ENCODE measurements around the gene MLLT10.

MLLT10 gene

GRCh38 chr10:21655236-21655635, 121.2 kb downstream of the MLLT10 start:
- no peak for DNase-seq

DNA sequence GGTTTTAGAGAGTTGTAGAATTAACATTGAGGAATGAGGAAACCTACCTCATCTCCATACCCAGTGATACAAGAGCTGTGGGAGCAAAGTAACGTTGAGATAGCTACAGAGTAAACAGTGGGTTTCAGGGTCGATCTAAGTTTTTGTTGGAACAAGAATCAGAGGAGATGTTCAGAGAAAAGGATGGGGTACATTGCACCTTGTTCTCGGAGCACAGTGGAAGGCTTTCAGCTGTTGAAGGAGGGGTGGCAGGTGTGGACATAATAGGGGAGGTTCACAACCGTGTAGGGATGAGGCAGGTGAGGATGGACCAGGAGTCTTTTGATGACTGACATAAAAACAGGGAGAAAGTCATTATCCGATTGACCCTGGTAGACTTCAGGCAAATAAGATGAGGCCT, 121.7 kb downstream of the MLLT10 start:
- DNase-seq, result no peak

DNA sequence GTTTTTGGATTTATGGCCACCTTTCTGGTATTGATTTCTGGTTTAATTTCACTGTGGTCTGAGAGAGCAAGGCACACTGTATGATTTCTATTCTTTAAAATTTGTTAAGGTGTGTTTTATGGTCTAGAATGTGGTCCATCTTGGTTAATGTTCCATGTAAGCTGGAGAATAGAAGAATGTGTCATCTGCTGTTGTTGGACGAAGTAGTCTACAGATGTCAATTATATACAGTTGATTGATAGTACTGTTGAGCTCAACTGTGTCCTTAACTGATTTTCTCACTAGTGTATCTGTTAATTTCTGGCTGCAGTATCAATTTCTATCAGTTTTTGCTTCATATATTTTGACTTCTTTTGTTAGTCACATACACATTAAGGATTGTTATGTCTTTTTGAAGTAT, 127.1 kb downstream of the MLLT10 start:
- no peak for DNase-seq

DNA sequence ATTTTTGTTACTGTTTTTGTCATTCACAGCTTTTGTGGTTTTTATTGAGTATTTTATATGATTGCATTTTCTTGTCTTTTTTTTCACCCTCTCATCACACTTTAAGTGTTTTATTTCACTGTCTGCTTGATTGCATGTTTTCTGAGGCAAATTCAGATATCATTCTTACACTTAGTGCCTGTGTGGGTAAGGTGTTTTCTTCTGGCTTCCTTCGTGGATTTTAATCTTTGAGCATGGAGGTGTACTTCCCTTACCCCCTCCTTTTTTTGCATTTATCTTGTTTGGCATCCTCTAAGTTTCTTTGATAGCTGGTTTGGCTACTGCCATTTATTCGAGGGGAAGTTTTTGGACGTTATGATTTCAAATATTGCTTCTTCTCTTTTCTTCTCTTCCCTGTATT, 127.9 kb downstream of the MLLT10 start:
- DNase-seq, result no peak

- DNase-seq, result no peak
Measured at GRCh38 chr10:21662635-21663034, 128.6 kb downstream of the MLLT10 start.

DNA sequence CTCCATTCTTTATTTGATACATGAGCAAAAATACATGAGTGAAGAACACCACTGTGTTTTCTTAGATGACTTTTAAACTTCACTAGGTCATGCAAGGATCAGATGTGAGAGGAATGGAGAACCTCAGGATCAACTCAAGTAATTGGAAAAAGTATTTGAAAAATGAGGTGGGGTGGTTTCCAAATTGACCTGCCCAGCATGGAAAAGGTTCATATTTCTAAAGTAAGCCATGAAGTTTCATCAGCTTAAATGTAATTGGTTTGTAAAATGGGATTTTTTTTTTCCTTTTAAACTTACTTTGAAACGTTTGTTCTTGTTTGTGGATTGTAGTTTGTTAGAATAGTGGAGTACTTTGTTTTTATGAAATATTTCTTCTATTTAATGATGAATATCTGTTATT, 134.8 kb downstream of the MLLT10 start:
- DNase-seq, result no peak

GRCh38 chr10:21670391-21670790, 136.4 kb downstream of the MLLT10 start:
- DNase-seq, result no peak

GRCh38 chr10:21673668-21674067, 139.6 kb downstream of the MLLT10 start:
- DNase-seq, result no peak

- DNase-seq, result no peak
Measured at GRCh38 chr10:21675157-21675796, 141.2 kb downstream of the MLLT10 start.

DNA sequence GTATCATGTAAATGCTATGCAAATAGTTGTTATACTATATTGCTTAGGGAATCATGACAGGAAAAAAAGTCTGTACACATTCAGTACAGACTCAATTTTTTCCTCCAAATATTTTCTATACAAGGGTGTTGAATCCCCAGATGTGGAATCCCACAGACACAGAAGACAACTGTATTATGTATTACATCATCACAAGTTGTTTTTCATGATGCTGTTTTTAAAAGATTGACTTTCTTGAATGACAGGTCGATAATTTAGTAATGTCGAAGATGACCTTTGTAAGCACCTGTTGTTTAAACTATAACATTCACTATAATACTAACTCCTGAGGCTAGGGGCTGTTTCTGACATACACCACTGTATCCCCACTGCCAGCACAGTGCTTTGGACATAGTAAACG, 143.5 kb downstream of the MLLT10 start:
- no peak for DNase-seq

DNA sequence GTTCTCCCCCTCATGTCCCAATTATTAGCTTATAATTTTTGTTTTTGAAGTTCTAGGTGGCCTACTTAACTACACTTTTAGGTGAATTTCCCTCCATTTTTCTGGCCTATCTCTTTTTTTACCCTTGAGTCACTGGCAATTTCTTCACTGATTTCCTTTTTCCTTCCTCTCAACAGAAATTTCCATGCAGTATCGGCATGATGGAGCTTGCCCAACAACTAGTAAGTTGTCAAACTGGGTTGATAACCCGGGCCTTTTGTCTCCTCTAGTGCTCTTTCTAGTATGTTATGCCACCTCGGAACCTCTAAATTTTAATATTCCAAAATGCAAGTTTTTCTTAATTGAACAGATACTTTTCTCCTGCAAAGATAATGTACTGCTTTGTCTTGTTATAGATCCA, 147.1 kb downstream of the MLLT10 start:
- DNase-seq, result no peak

DNA sequence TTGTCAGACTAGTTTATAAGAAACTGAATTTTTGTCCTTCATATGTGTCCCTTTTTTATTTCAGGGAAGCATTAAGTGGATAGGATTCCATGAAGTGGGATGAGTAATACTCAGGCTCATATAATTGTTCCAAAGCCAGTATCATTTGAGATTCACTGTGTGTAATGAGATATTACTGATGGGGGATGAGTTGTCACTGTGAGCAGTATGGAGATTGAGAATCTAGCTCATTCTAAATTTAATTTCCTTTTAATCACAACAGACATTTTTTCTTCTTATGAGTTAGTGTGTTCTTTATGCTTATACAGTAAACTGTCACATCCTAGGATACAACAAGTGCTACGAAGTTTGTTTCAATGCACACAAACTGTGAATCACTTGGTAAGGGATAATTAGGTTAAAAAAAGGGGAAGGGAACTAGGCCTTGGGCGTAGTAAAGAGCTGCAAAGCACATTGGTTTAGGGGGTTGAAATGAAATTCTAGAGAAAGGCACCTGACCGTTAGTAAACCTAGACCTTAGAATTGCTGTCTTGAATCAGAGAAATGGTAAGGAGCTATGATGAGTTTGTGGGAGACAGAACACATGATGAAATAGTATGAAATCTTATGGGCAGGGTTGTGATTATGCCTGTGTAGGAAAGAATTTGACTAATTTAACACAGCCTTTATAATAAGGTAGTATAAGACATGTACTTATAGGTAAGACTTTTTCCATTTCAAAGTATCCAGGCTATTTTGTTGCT, 153.4 kb downstream of the MLLT10 start:
- DNase-seq, result no peak

- no peak for DNase-seq
Measured at GRCh38 chr10:21688009-21688332, 153.9 kb downstream of the MLLT10 start.

DNA sequence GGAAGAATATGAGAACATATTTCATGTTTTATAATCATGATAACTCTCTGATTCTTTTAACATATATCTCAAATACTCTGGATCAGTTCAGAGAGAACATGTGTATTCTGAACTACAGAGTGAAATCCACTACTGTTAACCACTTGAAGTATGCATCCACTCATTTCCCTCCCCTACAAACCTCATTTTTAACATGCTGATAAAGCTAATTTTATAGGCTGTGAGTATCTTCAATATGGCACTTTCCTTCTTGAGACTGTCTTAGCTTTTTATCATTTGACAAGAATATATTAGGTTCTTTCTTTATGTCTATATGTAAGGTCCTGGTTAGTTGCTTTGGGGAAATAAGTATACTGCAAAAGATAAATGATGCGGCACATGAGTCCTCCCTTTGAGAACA, 154.8 kb downstream of the MLLT10 start:
- no peak for DNase-seq

GRCh38 chr10:21689881-21690280, 155.8 kb downstream of the MLLT10 start:
- no peak for DNase-seq

DNA sequence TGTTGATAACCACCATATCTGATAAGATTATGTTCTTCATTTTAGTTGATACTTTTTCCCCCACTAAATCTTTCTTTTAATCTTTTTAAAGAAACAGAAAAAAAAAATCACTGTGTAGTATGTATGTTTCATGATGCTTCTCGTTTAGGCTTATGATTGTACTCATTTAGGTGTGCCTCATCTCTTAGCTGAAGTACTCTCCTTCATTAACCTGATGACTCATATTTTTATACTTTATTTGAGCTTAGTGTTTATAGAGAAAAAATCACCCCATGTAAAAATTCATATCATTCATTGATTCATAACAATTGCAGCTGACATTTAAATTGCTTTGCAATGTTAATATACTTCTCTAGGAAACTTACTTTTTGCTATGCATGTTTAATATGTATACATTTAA, 158.9 kb downstream of the MLLT10 start:
- DNase-seq, result no peak

DNA sequence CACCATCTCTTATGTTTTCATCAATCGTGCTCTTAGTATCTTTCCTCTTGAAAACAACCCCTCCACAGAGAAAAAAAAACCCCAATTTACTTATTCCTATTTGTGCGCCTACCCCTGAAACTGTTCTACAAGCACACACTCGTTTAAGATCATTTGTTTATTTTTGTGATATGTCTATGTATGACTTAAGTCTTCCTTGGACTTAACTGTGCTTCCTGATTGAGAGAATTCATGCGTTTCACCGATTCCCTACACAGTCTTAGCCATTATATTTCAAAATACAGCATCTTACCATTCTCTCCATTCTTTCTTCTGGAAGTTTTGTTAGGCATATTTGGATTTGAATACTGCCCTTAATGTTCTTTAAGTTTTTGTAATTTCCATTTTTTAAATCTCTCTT, 159.4 kb downstream of the MLLT10 start:
- DNase-seq, result no peak

DNA sequence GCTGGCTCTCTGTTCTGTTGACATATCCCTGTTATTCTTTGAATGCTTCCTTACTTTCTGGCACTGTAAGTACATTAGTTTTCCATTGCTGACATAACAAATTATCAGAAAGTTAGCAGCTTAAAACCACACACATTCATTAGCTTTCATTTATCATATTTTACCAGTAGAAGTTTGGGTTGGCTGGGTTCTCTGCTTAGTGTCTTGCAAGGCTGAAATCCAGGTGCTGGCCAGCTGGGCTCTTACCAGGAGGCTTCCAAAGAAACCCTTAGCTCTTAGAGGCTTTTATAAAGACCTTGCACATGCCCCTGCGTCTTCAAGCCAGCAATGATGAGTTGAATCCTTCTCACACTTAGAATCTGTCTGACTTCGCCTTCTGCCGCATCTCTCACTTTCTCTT, 160.6 kb downstream of the MLLT10 start:
- DNase-seq, result no peak

DNA sequence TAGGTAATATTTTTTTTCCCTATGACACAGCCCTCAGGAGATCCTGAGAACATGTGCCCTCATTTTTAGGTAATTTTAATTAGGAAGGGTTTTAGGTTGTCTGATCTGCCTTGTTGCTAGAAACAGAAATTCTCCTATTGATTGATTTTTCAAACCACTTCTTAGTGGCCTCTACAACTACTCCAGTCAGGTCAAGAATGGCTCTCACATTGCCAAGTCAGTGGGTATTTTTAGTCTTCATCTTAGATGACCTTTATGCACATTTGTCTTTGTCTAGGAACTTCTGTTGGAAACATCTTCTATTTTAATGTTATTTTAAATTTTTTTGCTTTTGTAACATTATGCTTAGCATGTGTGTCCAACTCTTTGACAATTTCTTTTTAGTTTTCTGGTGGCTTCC, 162.3 kb downstream of the MLLT10 start:
- DNase-seq, result no peak

DNA sequence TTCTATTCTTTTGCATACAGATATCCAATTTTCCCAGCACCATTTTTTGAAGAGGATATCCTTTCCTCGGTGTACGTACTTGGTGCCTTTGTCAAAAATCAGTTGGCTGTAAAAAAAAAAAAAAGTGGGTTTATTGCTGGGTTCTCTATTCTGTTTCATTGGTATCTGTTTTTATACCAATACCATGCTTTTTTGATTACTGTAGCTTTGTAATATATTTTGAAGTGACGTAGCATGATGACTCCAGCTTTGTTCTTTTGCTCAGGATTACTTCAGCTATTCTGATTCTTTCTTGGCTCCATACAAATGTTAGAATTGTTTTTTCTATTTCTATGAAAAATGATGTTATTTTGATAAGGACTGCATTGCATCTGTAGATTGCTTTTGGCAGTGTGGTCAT, 165.5 kb downstream of the MLLT10 start:
- DNase-seq, result no peak

- DNase-seq, result no peak
Measured at GRCh38 chr10:21700474-21700873, 166.4 kb downstream of the MLLT10 start.

DNA sequence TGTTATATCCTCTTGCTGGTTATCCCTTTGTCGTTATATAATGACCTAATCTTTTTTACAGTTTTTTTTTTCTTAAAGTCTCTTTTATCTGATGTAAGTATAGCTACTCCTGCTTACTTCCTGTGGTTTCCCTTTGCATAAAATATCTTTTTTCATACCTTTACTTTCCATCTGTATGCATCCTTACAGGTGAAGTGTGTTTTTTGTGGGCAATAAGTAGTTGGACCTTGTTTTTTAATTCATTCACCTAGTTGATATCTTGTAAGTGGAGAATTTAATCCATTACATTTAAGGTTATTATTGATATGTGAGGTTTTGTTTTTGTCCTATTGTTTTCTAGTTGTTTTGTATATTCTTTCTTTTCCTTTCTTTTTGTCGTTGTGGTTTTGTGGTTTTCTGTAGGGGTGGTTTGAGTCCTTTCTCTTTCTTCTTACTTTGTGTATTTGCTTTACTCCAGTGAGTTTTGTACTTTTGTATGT, 168.6 kb downstream of the MLLT10 start:
- DNase-seq, result no peak

DNA sequence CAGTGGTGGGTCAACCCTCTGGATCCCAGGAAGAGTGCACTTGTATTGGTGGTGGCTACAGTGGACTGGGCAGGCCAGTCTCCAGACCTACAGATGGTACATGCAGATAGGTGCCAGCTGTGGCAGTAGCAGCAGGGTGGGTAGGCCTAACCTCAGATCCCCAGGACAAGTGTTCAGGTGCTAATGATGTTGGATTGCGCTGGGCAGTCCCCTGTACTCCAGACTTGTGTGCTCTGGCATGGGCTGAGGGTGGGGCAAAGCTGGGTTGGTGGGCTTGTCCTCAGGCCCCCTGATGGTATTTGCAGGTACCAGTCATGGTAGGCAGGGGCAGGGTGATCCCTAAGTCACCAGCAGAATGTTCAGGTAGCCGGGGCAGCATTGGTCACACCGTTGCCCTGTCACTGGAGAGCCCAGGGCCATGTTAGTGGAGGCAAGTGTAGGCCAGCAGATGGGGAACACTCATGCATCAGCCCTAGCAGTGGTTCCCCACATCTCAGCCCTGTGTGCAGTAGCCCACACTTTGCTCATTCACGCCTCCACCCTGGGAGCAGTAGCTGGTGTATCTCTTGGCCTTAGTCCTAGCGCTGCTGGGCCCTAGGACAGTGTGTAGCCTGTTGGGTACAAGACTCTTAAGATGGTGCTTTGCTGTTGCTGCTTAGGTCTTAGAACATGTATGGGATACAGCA, 171.3 kb downstream of the MLLT10 start:
- no peak for DNase-seq

DNA sequence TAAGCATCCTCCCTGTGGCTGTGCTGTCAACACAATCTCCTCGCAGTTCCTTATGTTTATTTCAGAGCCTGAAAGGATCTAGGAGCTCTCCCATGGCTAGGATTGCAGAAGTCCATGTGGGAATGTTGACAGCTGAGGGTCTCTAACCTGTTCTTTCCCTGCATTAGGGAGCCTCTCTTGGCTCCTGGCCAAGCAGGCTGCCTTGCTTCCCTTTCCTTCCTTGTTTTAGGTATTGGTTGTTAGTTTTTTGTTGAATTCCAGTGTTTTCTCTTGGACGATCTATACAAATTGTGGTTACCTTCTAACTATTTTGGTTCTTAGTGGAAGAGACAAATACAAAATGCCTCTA, 171.8 kb downstream of the MLLT10 start:
- no peak for DNase-seq

Measured in right forelimb (tissue), 1 donor.